Breast epithelium (tissue), 4 donors: Measurements from ENCODE around the gene ANKH. TPM values are rescaled to one million over a fixed set of nuclear protein-coding genes. Genes with fewer than 3 reads are reported as not detected.
A peak's percentile ranks its signal among the peaks of the same experiment; 100 is the strongest.

Source experiments
- DNase-seq, 2 donors: peaks; one replicate each; pipeline ENCODE4 v3.0.0-alpha.2; 2019; ENCODE audit warnings: low spot score in 2 of 2
- H3K27ac ChIP-seq, 2 donors: fragments of 200-600 bp; sonication (generic) in 1 of 2; one replicate each; pipeline ENCODE4 v1.5.1; 2016 to 2019; ENCODE audit warnings: mild to moderate bottlenecking in 1 of 2
- H3K27me3 ChIP-seq, 2 donors: fragments of 200-600 bp; sonication (generic) in 1 of 2; one replicate each; pipeline versions ENCODE4 v1.5.1 to v1.6.0; 2017 to 2019; ENCODE audit warnings: control low read depth in 1 of 2, mild to moderate bottlenecking in 1 of 2
- H3K36me3 ChIP-seq: fragments of 200-600 bp; one replicate; pipeline ENCODE4 v1.5.1; 2019
- H3K4me1 ChIP-seq, 2 donors: fragments of 200-600 bp; sonication (generic); one replicate each; pipeline ENCODE4 v1.5.1; 2016 to 2019; ENCODE audit warnings: control low read depth in 1 of 2
- H3K4me3 ChIP-seq, 3 donors: fragments of 200-600 bp; sonication (generic); 1 replicate in 2 of 3; 2 replicates in 1 of 3; pipeline ENCODE4 v1.5.1; 2016 to 2019; ENCODE audit warnings: mild to moderate bottlenecking in 3 of 3, moderate library complexity in 2 of 3
- H3K9me3 ChIP-seq, 2 donors: fragments of 200-600 bp; sonication (generic) in 1 of 2; one replicate each; pipeline ENCODE4 v1.5.1; 2016 to 2019; ENCODE audit warnings: control low read depth in 1 of 2
- POLR2A ChIP-seq: fragments of 450-650 bp; IDR thresholded peaks from one replicate; pipeline ENCODE4 v1.6.1; 2016; ENCODE audit warnings: antibody characterized with exemption, mild to moderate bottlenecking, moderate library complexity
- POLR2AphosphoS5 ChIP-seq, 3 donors: sonication (generic); formaldehyde crosslinking; IDR thresholded peaks; one replicate each; pipeline ENCODE4 v1.6.1; 2017; ENCODE audit warnings: antibody characterized with exemption in 3 of 3
- intact Hi-C: fragments of 100-400 bp; cut with DNase I; formaldehyde crosslinking; loops from one replicate; pipeline ENCODE4 v1.15.1; 2023; ENCODE audit warnings: low total_unique reads
- total RNA-seq, 3 donors: library from RNA; depleted of rRNA; stranded (reverse); fragments of >200 nt; gene quantifications; one replicate each; pipeline ENCODE4 v1.1.0, GENCODE V29; 2016
- TF ChIP-seq, protein P1 (sequence below), 3 donors: fragments of 450-650 bp; IDR thresholded peaks; one replicate each; pipeline ENCODE4 v1.5.1; 2016 to 2017; ENCODE audit warnings: antibody characterized with exemption in 3 of 3, mild to moderate bottlenecking in 3 of 3, moderate library complexity in 3 of 3

Gene ANKH
- total RNA-seq, 3 donors from 2014 or later, result 31.5 to 83.1 (median 52.1) TPM

DNA sequence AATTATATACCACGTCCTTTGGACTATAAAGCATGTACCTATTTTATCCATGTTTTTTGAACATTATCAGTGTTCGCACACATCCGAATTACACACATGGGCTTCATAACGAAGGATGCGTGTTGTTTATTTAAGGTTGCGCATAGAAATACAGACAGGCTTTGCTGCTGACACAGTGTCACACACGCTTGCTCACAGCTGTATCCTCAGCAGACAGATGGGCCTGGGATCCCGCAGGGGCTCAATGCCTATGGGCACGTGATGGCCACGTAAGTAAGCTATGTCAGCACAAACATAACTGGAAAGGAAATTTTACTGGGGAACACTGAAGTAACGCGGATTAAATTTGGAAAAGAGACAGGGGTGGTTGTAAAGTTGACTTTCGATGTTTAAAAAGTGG is 130.4 kb downstream of the ANKH start:
- Histone ChIP-seq H3K27ac (no peak overlapping the region), H3K27me3 (no peaks in the 10 kb centered on the region), H3K4me3 (no peak overlapping the region), H3K36me3 (peaks cover 10% of the 10 kb centered on the region), H3K4me1 (no peaks in the 10 kb centered on the region), H3K9me3 (no peaks in the 10 kb centered on the region)
- no peak for DNase-seq
- peak in 1 of 3 donors; percentile 26 for TF ChIP-seq POLR2AphosphoS5 (IDR thresholded peaks at IDR 0.05)
- TF ChIP-seq, protein P1, sequence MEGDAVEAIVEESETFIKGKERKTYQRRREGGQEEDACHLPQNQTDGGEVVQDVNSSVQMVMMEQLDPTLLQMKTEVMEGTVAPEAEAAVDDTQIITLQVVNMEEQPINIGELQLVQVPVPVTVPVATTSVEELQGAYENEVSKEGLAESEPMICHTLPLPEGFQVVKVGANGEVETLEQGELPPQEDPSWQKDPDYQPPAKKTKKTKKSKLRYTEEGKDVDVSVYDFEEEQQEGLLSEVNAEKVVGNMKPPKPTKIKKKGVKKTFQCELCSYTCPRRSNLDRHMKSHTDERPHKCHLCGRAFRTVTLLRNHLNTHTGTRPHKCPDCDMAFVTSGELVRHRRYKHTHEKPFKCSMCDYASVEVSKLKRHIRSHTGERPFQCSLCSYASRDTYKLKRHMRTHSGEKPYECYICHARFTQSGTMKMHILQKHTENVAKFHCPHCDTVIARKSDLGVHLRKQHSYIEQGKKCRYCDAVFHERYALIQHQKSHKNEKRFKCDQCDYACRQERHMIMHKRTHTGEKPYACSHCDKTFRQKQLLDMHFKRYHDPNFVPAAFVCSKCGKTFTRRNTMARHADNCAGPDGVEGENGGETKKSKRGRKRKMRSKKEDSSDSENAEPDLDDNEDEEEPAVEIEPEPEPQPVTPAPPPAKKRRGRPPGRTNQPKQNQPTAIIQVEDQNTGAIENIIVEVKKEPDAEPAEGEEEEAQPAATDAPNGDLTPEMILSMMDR (IDR thresholded peaks at IDR 0.05), result no peak
- TF ChIP-seq POLR2A, result no peak
- intact Hi-C loops, result no loop called here

DNA sequence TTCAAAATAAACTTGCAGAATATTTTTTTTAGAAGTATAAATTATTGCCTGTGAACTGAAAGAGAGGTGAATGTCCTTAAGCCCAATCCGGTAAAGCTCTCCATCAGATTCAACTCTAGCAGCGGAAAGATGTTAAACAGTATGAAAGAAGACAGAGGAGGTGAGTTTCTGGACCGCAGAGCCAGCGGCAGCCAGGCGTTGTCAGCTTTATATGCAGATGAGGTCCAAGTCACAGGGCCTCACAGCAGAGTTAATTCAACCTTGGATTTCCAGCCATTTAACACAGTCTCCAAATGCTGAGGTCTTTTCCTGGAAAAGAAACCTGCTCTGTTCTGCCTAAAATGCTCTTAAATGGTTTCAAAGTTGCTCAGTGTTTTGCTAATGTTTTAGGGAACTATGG is 131.6 kb downstream of the ANKH start:
- no peak for TF ChIP-seq POLR2A
- H3K4me3 ChIP-seq, result no peak overlapping the region
- no peaks in the 10 kb centered on the region for H3K9me3 ChIP-seq
- intact Hi-C loops, result no loop called here
- H3K36me3 ChIP-seq, result peaks cover 10% of the 10 kb centered on the region
- no peak for DNase-seq
- no peaks in the 10 kb centered on the region for H3K27me3 ChIP-seq
- no peaks in the 10 kb centered on the region for H3K4me1 ChIP-seq
- H3K27ac ChIP-seq, result no peak overlapping the region

DNA sequence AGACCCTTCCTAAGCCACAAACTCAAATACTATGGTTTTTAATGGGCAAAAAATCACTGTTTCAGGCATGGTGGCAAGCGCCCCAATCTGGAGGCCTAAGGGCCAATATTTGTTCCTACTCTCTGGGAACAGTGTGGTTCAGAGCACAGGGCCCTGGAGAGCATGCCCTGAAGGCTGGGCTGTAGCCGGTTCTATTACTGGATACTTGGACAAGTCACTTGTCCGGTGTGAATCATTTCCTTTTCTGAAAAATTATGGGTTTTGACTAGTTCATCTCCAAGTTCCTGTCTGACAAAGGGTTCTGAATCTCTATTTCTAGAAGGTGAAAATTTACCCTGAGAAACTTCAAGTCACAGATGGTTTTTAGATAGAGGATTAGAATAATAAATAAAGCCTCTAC is 132.0 kb downstream of the ANKH start:
- H3K27me3 ChIP-seq, result no peaks in the 10 kb centered on the region
- no peak overlapping the region for H3K27ac ChIP-seq
- H3K4me3 ChIP-seq, result no peak overlapping the region
- intact Hi-C loops, result no loop called here
- peaks cover 10% of the 10 kb centered on the region for H3K36me3 ChIP-seq
- TF ChIP-seq POLR2AphosphoS5 (IDR thresholded peaks at IDR 0.05), result no peak
- no peak for TF ChIP-seq POLR2A
- TF ChIP-seq, protein P1 (IDR thresholded peaks at IDR 0.05), result no peak
- H3K4me1 ChIP-seq, result no peaks in the 10 kb centered on the region
- no peak for DNase-seq
- H3K9me3 ChIP-seq, result no peaks in the 10 kb centered on the region

DNA sequence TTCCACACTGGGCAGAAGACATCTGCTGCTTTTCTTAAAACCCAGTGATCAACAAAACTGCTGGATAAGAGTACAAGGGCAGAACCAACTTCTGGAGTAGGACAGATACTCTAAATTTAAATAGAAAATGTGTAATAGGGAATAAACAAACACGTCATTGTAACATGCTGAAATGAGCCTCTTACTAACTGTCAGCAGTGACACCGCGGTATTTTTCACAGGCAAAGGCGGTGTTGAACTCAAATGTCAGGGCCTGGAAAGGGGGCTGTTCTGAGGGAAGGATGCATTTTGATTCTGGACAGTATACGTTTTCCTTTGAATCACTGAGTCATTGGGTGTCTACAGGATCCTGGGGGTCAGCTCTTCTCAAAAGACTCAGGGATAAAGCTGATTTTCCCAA is 133.5 kb downstream of the ANKH start:
- TF ChIP-seq POLR2A (no peak), POLR2AphosphoS5 (IDR thresholded peaks at IDR 0.05) (no peak)
- TF ChIP-seq, protein P1 (IDR thresholded peaks at IDR 0.05), result no peak
- intact Hi-C loops, result no loop called here
- no peak overlapping the region for H3K27ac ChIP-seq

DNA sequence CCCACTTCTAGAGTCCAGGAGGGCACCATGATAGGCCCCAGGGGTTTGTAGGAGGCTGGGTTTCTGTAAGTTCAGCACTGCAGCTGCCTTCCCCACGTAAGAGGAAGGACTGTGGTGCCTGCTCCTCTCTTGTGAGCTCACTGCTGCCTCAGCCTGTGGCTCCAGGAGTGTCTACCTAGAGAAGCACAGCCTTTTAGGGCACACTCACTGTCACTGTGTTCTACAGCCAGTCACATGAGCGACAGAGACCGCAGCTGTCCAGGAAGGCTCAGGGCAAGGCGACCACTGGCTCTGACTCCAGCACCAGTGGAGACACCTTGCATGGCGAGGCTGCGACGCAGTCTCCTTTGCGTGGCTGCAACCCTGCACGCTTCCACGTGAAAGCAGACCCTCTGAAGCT is 134.3 kb downstream of the ANKH start:
- no peak overlapping the region for H3K4me3 ChIP-seq
- intact Hi-C loops, result no loop called here
- no peaks in the 10 kb centered on the region for H3K27me3 ChIP-seq
- peaks cover 10% of the 10 kb centered on the region for H3K36me3 ChIP-seq
- H3K4me1 ChIP-seq, result no peaks in the 10 kb centered on the region
- no peaks in the 10 kb centered on the region for H3K9me3 ChIP-seq
- DNase-seq, result no peak
- TF ChIP-seq, protein P1 (IDR thresholded peaks at IDR 0.05), result no peak
- TF ChIP-seq POLR2A (no peak), POLR2AphosphoS5 (IDR thresholded peaks at IDR 0.05) (no peak)
- H3K27ac ChIP-seq, result no peak overlapping the region

More for the DNA sequence above, 133.5 kb downstream of the ANKH start:
- H3K9me3 ChIP-seq, result no peaks in the 10 kb centered on the region
- peaks cover 10% of the 10 kb centered on the region for H3K36me3 ChIP-seq
- no peak for DNase-seq
- H3K4me3 ChIP-seq, result no peak overlapping the region
- no peaks in the 10 kb centered on the region for H3K27me3 ChIP-seq
- H3K4me1 ChIP-seq, result no peaks in the 10 kb centered on the region

DNA sequence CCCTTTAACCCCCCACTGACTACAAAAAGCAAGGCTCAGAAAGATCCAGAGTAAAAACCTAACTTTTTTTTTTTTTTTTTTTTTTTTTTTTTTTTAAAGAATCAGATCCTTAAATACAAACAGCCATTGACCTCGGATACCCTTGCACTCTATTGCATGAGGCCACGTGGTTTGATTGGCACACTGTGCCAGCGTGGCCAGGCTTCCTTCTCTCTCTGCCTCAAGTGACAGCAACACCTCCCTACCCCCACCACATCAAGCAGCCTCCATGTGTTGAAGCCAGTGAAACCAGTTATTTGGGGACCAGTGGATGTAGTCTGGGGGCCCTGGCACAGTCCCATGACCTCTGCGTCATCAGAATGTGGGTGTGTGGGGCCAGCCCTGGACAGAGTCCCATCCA is 135.6 kb downstream of the ANKH start:
- Histone ChIP-seq H3K27ac (no peak overlapping the region), H3K4me3 (no peak overlapping the region), H3K27me3 (no peaks in the 10 kb centered on the region), H3K36me3 (peaks cover 6% of the 10 kb centered on the region), H3K4me1 (no peaks in the 10 kb centered on the region), H3K9me3 (no peaks in the 10 kb centered on the region)
- TF ChIP-seq, protein P1 (IDR thresholded peaks at IDR 0.05), result no peak
- TF ChIP-seq POLR2A, result no peak
- intact Hi-C loops, result no loop called here
- no peak for DNase-seq
